IMR-90 (cell line): ENCODE data around the gene PMP22. TPM values are rescaled to one million over a fixed set of nuclear protein-coding genes. Genes with fewer than 3 reads are reported as not detected.

Source experiments
- ATAC-seq: fragments of 200-7000 bp; cut with Tn5 transposase; 2 replicates; pipeline ENCODE4 v1.9.1; 2020; ENCODE audit warnings: low read depth, mild to moderate bottlenecking, moderate library complexity
- BruUV-seq: library from RNA; stranded (reverse); fragments of 400-500 nt; replicated peaks from 2 replicates; lab custom pipeline; 2021; lab: Mats Ljungman, UMichigan
- CTCF ChIA-PET: fragments of 300-600 bp; formaldehyde crosslinking; extraction: SDS; loops from one replicate; lab custom pipeline; 2021; ENCODE audit warnings: antibody characterized with exemption; lab: Yijun Ruan, JAX
- POLR2A ChIA-PET: fragments of 300-600 bp; sonication (Branson Sonifier 250); formaldehyde crosslinking; loops from one replicate; lab custom pipeline; 2022; ENCODE audit warnings: antibody characterized with exemption; ENCODE audit not compliant: unreplicated experiment; lab: Charles Lee
- DNase-seq: peaks from one replicate; pipeline ENCODE4 v3.0.0; 2013
- H2AFZ ChIP-seq: replicated peaks from 2 replicates; pipeline ENCODE3; 2013; ENCODE audit warnings: low read length, mild to moderate bottlenecking; ENCODE audit not compliant: poor library complexity
- H2AK5ac ChIP-seq: 2 replicates; pipeline ENCODE4 v1.6.1; 2013; ENCODE audit warnings: low read depth, low read length, inconsistent platforms
- H2AK9ac ChIP-seq: replicated peaks from 2 replicates; pipeline ENCODE3; 2013; ENCODE audit warnings: mild to moderate bottlenecking, low read depth, low read length, moderate library complexity; ENCODE audit not compliant: poor library complexity
- H2BK120ac ChIP-seq: 2 replicates; pipeline ENCODE4 v1.6.1; 2013; ENCODE audit warnings: low read depth, low read length, inconsistent platforms
- H2BK15ac ChIP-seq: 3 replicates; pipeline ENCODE4 v1.6.1; 2013; ENCODE audit warnings: low read depth, low read length, inconsistent platforms
- H2BK20ac ChIP-seq: 2 replicates; pipeline ENCODE4 v1.6.1; 2013; ENCODE audit warnings: low read depth, mild to moderate bottlenecking, inconsistent platforms, low read length, moderate library complexity
- H2BK5ac ChIP-seq: 2 replicates; pipeline ENCODE4 v1.6.1; 2013; ENCODE audit warnings: mild to moderate bottlenecking, low read depth, low read length, inconsistent platforms; ENCODE audit not compliant: poor library complexity, severe bottlenecking
- H3K14ac ChIP-seq: replicated peaks from 2 replicates; pipeline ENCODE4 v1.6.1; 2013; ENCODE audit warnings: low read depth, low read length, inconsistent platforms
- H3K18ac ChIP-seq: 2 replicates; pipeline ENCODE4 v1.6.1; 2013; ENCODE audit warnings: low read depth, low read length, control low read depth
- H3K23ac ChIP-seq: 2 replicates; pipeline ENCODE4 v1.6.1; 2013; ENCODE audit warnings: low read depth, low read length, inconsistent platforms
- H3K27ac ChIP-seq: 2 replicates; pipeline ENCODE4 v1.5.1; 2013; ENCODE audit warnings: mild to moderate bottlenecking, control low read depth, low read length; ENCODE audit not compliant: insufficient read depth
- H3K27me3 ChIP-seq: 2 replicates; pipeline ENCODE4 v1.6.1; 2013; ENCODE audit warnings: low read length; ENCODE audit not compliant: control insufficient read depth, insufficient read depth
- H3K36me3 ChIP-seq: 2 replicates; pipeline ENCODE4 v1.6.1; 2013; ENCODE audit warnings: low read length, mixed read lengths; ENCODE audit not compliant: control insufficient read depth, insufficient read depth
- H3K4ac ChIP-seq: 2 replicates; pipeline ENCODE4 v1.6.1; 2013; ENCODE audit warnings: low read depth, low read length, inconsistent platforms
- H3K4me1 ChIP-seq: 2 replicates; pipeline ENCODE4 v1.6.1; 2013; ENCODE audit warnings: low read length, mixed read lengths; ENCODE audit not compliant: control insufficient read depth, insufficient read depth
- H3K4me2 ChIP-seq: 2 replicates; pipeline ENCODE4 v1.6.1; 2013; ENCODE audit warnings: low read depth, mild to moderate bottlenecking, control low read depth, low read length, moderate library complexity
- H3K4me3 ChIP-seq: 2 replicates; pipeline ENCODE4 v1.5.1; 2013; ENCODE audit warnings: low read depth, mild to moderate bottlenecking, control low read depth, low read length, moderate library complexity; ENCODE audit not compliant: insufficient read depth
- H3K56ac ChIP-seq: 2 replicates; pipeline ENCODE4 v1.6.1; 2013; ENCODE audit warnings: low read length, inconsistent platforms; ENCODE audit not compliant: insufficient read depth; ENCODE audit errors: extremely low read depth
- H3K79me1 ChIP-seq, 2 experiments: 2 replicates each; pipeline ENCODE4 v1.6.1; 2013; ENCODE audit warnings: low read length in 2 of 2, inconsistent platforms in 1 of 2, low read depth in 1 of 2
- H3K9ac ChIP-seq: 2 replicates; pipeline ENCODE4 v1.6.1; 2013; ENCODE audit warnings: low read depth, low read length, control low read depth
- H3K9me1 ChIP-seq: 2 replicates; pipeline ENCODE4 v1.6.1; 2013; ENCODE audit warnings: low read length, inconsistent platforms; ENCODE audit not compliant: insufficient read depth
- H3K9me3 ChIP-seq: 2 replicates; pipeline ENCODE4 v1.6.1; 2013; ENCODE audit warnings: low read length; ENCODE audit not compliant: control insufficient read depth, insufficient read depth
- H4K20me1 ChIP-seq: 2 replicates; pipeline ENCODE4 v1.6.1; 2013; ENCODE audit warnings: low read length, inconsistent platforms; ENCODE audit not compliant: insufficient read depth
- H4K5ac ChIP-seq: 2 replicates; pipeline ENCODE4 v1.6.1; 2013; ENCODE audit warnings: mild to moderate bottlenecking, low read depth, low read length, control low read depth
- H4K8ac ChIP-seq, 2 experiments: 2 replicates each; pipeline ENCODE4 v1.6.1; 2013; ENCODE audit warnings: low read depth in 2 of 2, low read length in 2 of 2, control low read depth in 1 of 2, inconsistent platforms in 1 of 2
- H4K91ac ChIP-seq: 2 replicates; pipeline ENCODE4 v1.6.1; 2013; ENCODE audit warnings: low read depth, low read length, inconsistent platforms; ENCODE audit not compliant: insufficient read depth
- BHLHE40 ChIP-seq: fragments of 150-350 bp; IDR thresholded peaks from 2 replicates; pipeline ENCODE4 v1.6.1; 2016; ENCODE audit warnings: mild to moderate bottlenecking, low read depth, low read length
- CEBPB ChIP-seq: IDR thresholded peaks from 2 replicates; pipeline ENCODE4 v1.6.1; 2012; ENCODE audit warnings: low read depth, low read length, improper control_type of control experiment
- CTCF ChIP-seq: conservative IDR thresholded peaks from 2 replicates; pipeline ENCODE4 v1.5.1; 2012; ENCODE audit warnings: mild to moderate bottlenecking, low read depth, low read length, improper control_type of control experiment
- MAZ ChIP-seq: IDR thresholded peaks from 2 replicates; pipeline ENCODE4 v1.6.1; 2012; ENCODE audit warnings: low read depth, mild to moderate bottlenecking, low read length, improper control_type of control experiment, moderate library complexity, borderline replicate concordance
- MXI1 ChIP-seq: IDR thresholded peaks from 2 replicates; pipeline ENCODE4 v1.6.1; 2012; ENCODE audit warnings: low read depth, mild to moderate bottlenecking, low read length, moderate library complexity, borderline replicate concordance
- NFE2L2 ChIP-seq: fragments of 150-350 bp; IDR thresholded peaks from 2 replicates; pipeline ENCODE4 v1.6.1; 2016; ENCODE audit warnings: low read depth, mild to moderate bottlenecking, low read length
- RAD21 ChIP-seq: IDR thresholded peaks from 2 replicates; pipeline ENCODE4 v1.6.1; 2012; ENCODE audit warnings: low read length, improper control_type of control experiment
- RFX5 ChIP-seq: IDR thresholded peaks from 2 replicates; pipeline ENCODE4 v1.8.0; 2012; ENCODE audit warnings: low read depth, mild to moderate bottlenecking, low read length, moderate library complexity
- SMC3 ChIP-seq: fragments of 150-350 bp; IDR thresholded peaks from 2 replicates; pipeline ENCODE4 v1.6.1; 2016; ENCODE audit warnings: low read depth, mild to moderate bottlenecking, antibody characterized with exemption, low read length, moderate library complexity
- USF2 ChIP-seq: fragments of 150-350 bp; IDR thresholded peaks from 2 replicates; pipeline ENCODE4 v1.6.1; 2017; ENCODE audit warnings: mild to moderate bottlenecking, antibody characterized with exemption, low read length, low read depth
- WGBS, 2 experiments: methylation state at CpG; one replicate each; pipeline versions ENCODE4 v1.1.5 to v1.1.7; 2013; ENCODE audit warnings: missing lambda C conversion rate in 2 of 2; ENCODE audit not compliant: insufficient read length in 1 of 2; ENCODE audit errors: extremely low coverage in 2 of 2; 5-methylcytosine and 5-hydroxymethylcytosine counted together
- dilution Hi-C: fragments of 300-500 bp; cut with HindIII; formaldehyde crosslinking; loops from one replicate; pipeline ENCODE4 v1.14.3; 2018; ENCODE audit warnings: low sequenced_read_pairs; ENCODE audit not compliant: unreplicated experiment
- in situ Hi-C: fragments of 300-500 bp; cut with MboI; formaldehyde crosslinking; loops from 3 replicates; pipeline ENCODE4 v1.14.3; 2019; ENCODE audit warnings: low sequenced_read_pairs, inconsistent platforms, mixed read lengths
- intact Hi-C: fragments of 100-400 bp; cut with micrococcal nuclease; formaldehyde crosslinking; loops from 2 replicates; pipeline ENCODE4 v1.10.0; 2022
- polyA plus RNA-seq, 3 experiments: library from polyadenylated mRNA; depleted of rRNA; stranded (reverse); fragments of >200 nt; gene quantifications; 2 replicates each; pipeline ENCODE4 v1.2.3, GENCODE V29; 2012; ENCODE audit warnings: low replicate concordance in 1 of 3
- total RNA-seq: library from RNA; depleted of rRNA; stranded (reverse); fragments of >200 nt; gene quantifications from 2 replicates; pipeline ENCODE4 v1.2.3, GENCODE V29; 2012

Gene PMP22
- total and polyA plus RNA-seq, 2 of the 4 experiments (the other 2 are of a cell fraction): 33.5 to 72.8 TPM

GRCh38 chr17:15184872-15185624, 80.1 kb downstream of the PMP22 start:
- H3K9me1 ChIP-seq: no peaks in the 10 kb centered on the region
- H3K4me1 ChIP-seq: no peaks in the 10 kb centered on the region
- H3K4me2 ChIP-seq: no peak overlapping the region
- no peak overlapping the region for H3K56ac ChIP-seq
- no peak overlapping the region for H4K8ac ChIP-seq
- H4K20me1 ChIP-seq: no peaks in the 10 kb centered on the region
- TF ChIP-seq NFE2L2 (no peak), CEBPB (no peak), CTCF (no peak), MAZ (no peak), USF2 (no peak), MXI1 (no peak), SMC3 (no peak), BHLHE40 (no peak), RFX5 (no peak), RAD21 (no peak)
- H3K23ac ChIP-seq: no peak overlapping the region
- no peaks in the 10 kb centered on the region for H3K79me1 ChIP-seq
- H4K91ac ChIP-seq: no peak overlapping the region
- WGBS, 2 experiments: 59% methylated on average over 2 of the region's 5 CpGs; no CpG with 5 or more reads in 1 of the 2 experiments
- no peak overlapping the region for H3K9ac ChIP-seq
- CTCF ChIA-PET: interaction anchor here (0.6 kb wide), 1 partner anchor 206 kb away, joined by 5 read pairs; no protein-coding TSS in a partner anchor
- no peak for ATAC-seq
- H2AK5ac ChIP-seq: no peak overlapping the region
- no peak overlapping the region for H2BK5ac ChIP-seq
- H2BK120ac ChIP-seq: no peak overlapping the region
- intact Hi-C loops: no loop called here
- POLR2A ChIA-PET: interaction anchor here (0.5 to 0.6 kb wide), 2 partner anchors 8 to 148 kb away, joined by 3 to 5 read pairs; no protein-coding TSS in a partner anchor
- in situ Hi-C loops: loop anchor here (25.0 kb wide), 1 partner anchor 523 kb away; no protein-coding TSS in a partner anchor
- no peak overlapping the region for H2AFZ ChIP-seq
- no peak overlapping the region for H3K4me3 ChIP-seq
- no peak overlapping the region for H2AK9ac ChIP-seq
- dilution Hi-C loops: no loop called here
- no peak overlapping the region for H3K18ac ChIP-seq
- H2BK15ac ChIP-seq: no peak overlapping the region
- H3K4ac ChIP-seq: no peak overlapping the region
- H2BK20ac ChIP-seq: no peak overlapping the region
- H3K14ac ChIP-seq: no peak overlapping the region
- no peaks in the 10 kb centered on the region for H3K9me3 ChIP-seq
- H3K27me3 ChIP-seq: peaks cover 15% of the 10 kb centered on the region
- H3K36me3 ChIP-seq: no peaks in the 10 kb centered on the region
- DNase-seq: no peak
- H4K5ac ChIP-seq: no peak overlapping the region
- BruUV-seq: no TSS peak
- no peak overlapping the region for H3K27ac ChIP-seq
